GM12878 (cell line): ENCODE results near the gene RAP1GAP2. TPM values are rescaled to one million over a fixed set of nuclear protein-coding genes. Genes with fewer than 3 reads are reported as not detected.

ENCODE experiments used
- ATAC-seq: fragments of 200-7000 bp; cut with Tn5 transposase; 3 replicates; pipeline ENCODE4 v1.9.1; 2020; ENCODE audit warnings: mild to moderate bottlenecking, moderate library complexity
- BruUV-seq: library from RNA; stranded (reverse); fragments of 400-500 nt; replicated peaks from 2 replicates; lab custom pipeline; 2021; lab: Mats Ljungman, UMichigan
- CTCF ChIA-PET: fragments of 300-600 bp; sonication (Branson Sonifier 250); formaldehyde crosslinking; extraction: SDS; loops from one replicate; lab custom pipeline; 2021; ENCODE audit warnings: inconsistent platforms; lab: Yijun Ruan, JAX
- POLR2A ChIA-PET: fragments of 350-600 bp; formaldehyde crosslinking; extraction: SDS; loops from one replicate; lab custom pipeline; 2021; ENCODE audit warnings: inconsistent platforms; lab: Charles Lee
- RAD21 ChIA-PET: fragments of 300-600 bp; sonication (Branson Sonifier 250); formaldehyde crosslinking; loops from one replicate; lab custom pipeline; 2023; ENCODE audit warnings: antibody characterized with exemption; ENCODE audit not compliant: unreplicated experiment; lab: Charles Lee
- SMC1A ChIA-PET: fragments of 300-600 bp; sonication (Branson Sonifier 250); formaldehyde crosslinking; loops from one replicate; lab custom pipeline; 2023; ENCODE audit not compliant: unreplicated experiment, uncharacterized antibody; lab: Charles Lee
- DNase-seq: peaks from one replicate; pipeline ENCODE4 v3.0.0-alpha.2; 2011; ENCODE audit warnings: low read depth, low spot score
- FAIRE-seq: peaks from 3 replicates; lab custom pipeline; 2011; peaks lifted over from hg19 to GRCh38; lab: Jason Lieb, UNC
- H2AFZ ChIP-seq: 2 replicates; pipeline ENCODE4 v1.6.0; 2011; ENCODE audit warnings: low read depth, low read length, control low read depth; ENCODE audit not compliant: control insufficient read depth
- H3K27ac ChIP-seq: 2 replicates; pipeline ENCODE4 v1.5.1; 2011; ENCODE audit warnings: control low read depth; ENCODE audit not compliant: control insufficient read depth, insufficient read depth
- H3K27me3 ChIP-seq, 2 experiments: replicated peaks in 1 of 2; 2 replicates each; pipeline versions ENCODE4 v1.6.0 to v1.6.1; 2011; ENCODE audit warnings: low read length in 1 of 2; ENCODE audit not compliant: control insufficient read depth in 2 of 2, insufficient read depth in 2 of 2
- H3K36me3 ChIP-seq, 2 experiments: 2 replicates each; pipeline ENCODE4 v1.5.1; 2011; ENCODE audit warnings: low read length in 1 of 2; ENCODE audit not compliant: control insufficient read depth in 2 of 2, insufficient read depth in 2 of 2
- H3K4me1 ChIP-seq: 2 replicates; pipeline ENCODE4 v1.6.1; 2011; ENCODE audit warnings: mild to moderate bottlenecking, low read length, moderate library complexity, mixed read lengths; ENCODE audit not compliant: control insufficient read depth, insufficient read depth
- H3K4me2 ChIP-seq: 2 replicates; pipeline ENCODE4 v1.6.0; 2011; ENCODE audit warnings: control low read depth; ENCODE audit not compliant: control insufficient read depth, insufficient read depth
- H3K4me3 ChIP-seq: fragments of 200-600 bp; sonication (generic); 2 replicates; pipeline ENCODE4 v1.5.1; 2016
- H3K79me2 ChIP-seq: 2 replicates; pipeline ENCODE4 v1.6.0; 2011; ENCODE audit warnings: low read length; ENCODE audit not compliant: control insufficient read depth, insufficient read depth
- H3K9ac ChIP-seq: 2 replicates; pipeline ENCODE4 v1.8.0; 2011; ENCODE audit warnings: low read length, control low read depth, mixed read lengths; ENCODE audit not compliant: control insufficient read depth, insufficient read depth
- H3K9me3 ChIP-seq: replicated peaks from 3 replicates; pipeline ENCODE4 v1.5.1; 2011; ENCODE audit warnings: mild to moderate bottlenecking, low read length; ENCODE audit not compliant: control insufficient read depth, insufficient read depth
- H4K20me1 ChIP-seq: 2 replicates; pipeline ENCODE4 v1.6.0; 2011; ENCODE audit not compliant: control insufficient read depth, insufficient read depth
- BACH1 ChIP-seq: fragments of 450-650 bp; IDR thresholded peaks from 2 replicates; pipeline ENCODE4 v1.6.1; 2017; ENCODE audit warnings: mild to moderate bottlenecking, borderline replicate concordance
- CBFB ChIP-seq: IDR thresholded peaks from 2 replicates; pipeline ENCODE4 v1.6.1; 2016; ENCODE audit warnings: antibody characterized with exemption, low read depth
- IKZF1 ChIP-seq: fragments of 450-650 bp; conservative IDR thresholded peaks from 2 replicates; pipeline ENCODE4 v1.6.1; 2017; ENCODE audit warnings: antibody characterized with exemption, mild to moderate bottlenecking
- NR2C1 ChIP-seq: fragments of 450-650 bp; IDR thresholded peaks from 2 replicates; pipeline ENCODE4 v1.6.1; 2017; ENCODE audit warnings: antibody characterized with exemption, mild to moderate bottlenecking, moderate library complexity
- TCF12 ChIP-seq: IDR thresholded peaks from 2 replicates; pipeline ENCODE4 v1.6.1; 2011; ENCODE audit warnings: low read depth, mild to moderate bottlenecking, low read length
- TCF3 ChIP-seq: IDR thresholded peaks from 2 replicates; pipeline ENCODE4 v1.6.1; 2012; ENCODE audit warnings: low read depth, mild to moderate bottlenecking, low read length, borderline replicate concordance; ENCODE audit not compliant: insufficient read depth
- YY1 ChIP-seq: IDR thresholded peaks from 2 replicates; pipeline ENCODE4 v1.6.1; 2011; ENCODE audit warnings: low read depth, mild to moderate bottlenecking, low read length
- ZNF274 ChIP-seq: IDR thresholded peaks from one replicate; pipeline ENCODE4 v1.8.0; 2011; ENCODE audit not compliant: insufficient read length, insufficient read depth
- ZNF384 ChIP-seq: IDR thresholded peaks from 2 replicates; pipeline ENCODE4 v1.6.1; 2012; ENCODE audit warnings: low read depth, mild to moderate bottlenecking, low read length, improper control_type of control experiment, borderline replicate concordance
- WGBS: methylation state at CpG from one replicate; pipeline ENCODE4 v1.1.6; 2016; ENCODE audit warnings: low lambda C conversion rate; ENCODE audit not compliant: insufficient replicate concordance, insufficient coverage; ENCODE audit errors: missing lambda C conversion rate; 5-methylcytosine and 5-hydroxymethylcytosine counted together
- in situ Hi-C: fragments of 300-500 bp; cut with MboI; formaldehyde crosslinking; loops from 9 replicates; pipeline ENCODE4 v1.14.3; 2018; ENCODE audit warnings: mixed read lengths
- intact Hi-C: fragments of 100-400 bp; cut with micrococcal nuclease; formaldehyde crosslinking; loops from one replicate; pipeline ENCODE4 v1.14.2; 2022; ENCODE audit not compliant: unreplicated experiment
- polyA plus RNA-seq, 11 experiments: library from polyadenylated mRNA; depleted of rRNA in 4 of 11; unstranded in 6 of 11; stranded (reverse) in 5 of 11; fragments of >200 nt; fragmentation: Nextera tagmentation in 4 of 11; fragmentation: Illumina TruSeq in 1 of 11; extraction: Ambion mirVana in 4 of 11; extraction: Trizol in 1 of 11; gene quantifications; 1 replicate in 1 of 11; 2 replicates in 10 of 11; pipeline versions ENCODE4 v1.2.1 to v1.2.3, GENCODE V29; 2011 to 2016; ENCODE audit warnings: inconsistent platforms in 2 of 11, missing spikeins in 2 of 11, low read depth in 1 of 11
- total RNA-seq, 4 experiments: library from RNA; depleted of rRNA in 3 of 4; stranded (reverse); fragments of >200 nt in 3 of 4; fragmentation: Illumina TruSeq in 1 of 4; extraction: Trizol in 1 of 4; gene quantifications; 2 replicates each; pipeline versions ENCODE4 v1.2.1 to v1.2.3, GENCODE V29; 2013 to 2021
- TF ChIP-seq, protein P1 (sequence below): fragments of 450-650 bp; IDR thresholded peaks from 2 replicates; pipeline ENCODE4 v1.6.1; 2017; ENCODE audit warnings: mild to moderate bottlenecking, moderate library complexity
- TF ChIP-seq, protein P2 (sequence below): fragments of 450-650 bp; IDR thresholded peaks from 2 replicates; pipeline ENCODE4 v1.6.1; 2017; ENCODE audit warnings: mild to moderate bottlenecking, low read depth, inconsistent platforms; ENCODE audit not compliant: poor library complexity, severe bottlenecking
- TF ChIP-seq, protein P3 (sequence below), 3 experiments: IDR thresholded peaks in 2 of 3; conservative IDR thresholded peaks in 1 of 3; 2 replicates each; pipeline ENCODE4 v1.5.1; 2011; ENCODE audit warnings: low read depth in 3 of 3, low read length in 3 of 3, mild to moderate bottlenecking in 3 of 3, control low read depth in 2 of 3, moderate library complexity in 2 of 3, inconsistent platforms in 1 of 3, mixed read lengths in 1 of 3; ENCODE audit not compliant: control insufficient read depth in 2 of 3, insufficient read depth in 1 of 3; ENCODE audit errors: extremely low read depth in 1 of 3

RAP1GAP2 gene
- total and polyA plus RNA-seq, 10 of the 15 experiments (the other 5 are each of a cell fraction or from before 2014, with no cell fraction given): 0.03 to 0.95 (median 0.49) TPM; not detected in 2

DNA sequence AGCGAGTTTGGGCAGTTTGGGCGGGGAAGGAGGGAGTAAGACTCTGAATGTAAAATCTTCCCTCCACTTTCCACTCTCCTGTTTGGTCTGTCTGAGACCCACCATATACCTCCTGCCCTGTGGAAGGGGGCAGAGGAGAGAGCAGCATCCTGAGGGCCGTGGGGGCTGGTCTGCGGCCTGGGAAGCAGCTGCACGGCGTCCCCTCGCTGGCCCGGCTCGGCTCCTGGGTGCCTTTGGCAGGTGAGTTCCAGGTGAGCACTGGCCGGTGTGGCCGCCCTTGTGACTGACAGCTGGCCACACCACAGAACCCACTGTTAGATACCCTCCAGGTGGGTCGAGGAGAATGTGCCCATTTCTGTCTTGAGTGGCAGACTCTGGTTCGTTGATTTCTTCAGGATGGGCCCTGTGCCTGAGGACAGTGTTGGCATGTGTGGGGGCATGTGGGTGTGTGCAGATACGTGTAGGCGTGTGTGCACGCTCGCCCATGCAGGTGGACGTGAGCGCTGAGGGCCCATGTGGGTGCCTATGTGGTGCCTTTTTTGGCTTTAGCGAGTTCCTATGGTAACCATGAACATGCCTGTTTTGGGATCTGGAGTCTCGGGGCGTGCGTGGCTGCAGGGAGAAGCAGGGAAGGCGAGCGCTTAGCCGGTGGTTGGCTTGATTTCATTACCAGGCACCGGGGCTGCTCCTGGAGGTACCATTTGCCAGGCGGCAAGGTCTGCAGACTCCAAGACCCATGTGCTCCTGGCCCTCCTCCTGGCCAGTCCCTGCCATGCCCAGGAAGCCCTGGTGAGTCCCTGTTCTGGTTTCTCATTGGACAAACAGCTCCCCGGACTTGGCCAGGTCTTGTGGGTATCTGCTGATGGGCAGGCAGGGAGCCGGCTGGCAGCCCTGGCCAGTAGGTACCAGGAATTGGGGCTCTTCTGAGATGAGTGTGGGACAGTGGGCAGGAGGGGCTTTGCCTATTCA is 12.4 kb downstream of the RAP1GAP2 start:
- Histone ChIP-seq H3K9ac (no peak overlapping the region), H3K27me3 (no peaks in the 10 kb centered on the region), H4K20me1 (no peaks in the 10 kb centered on the region), H3K36me3 (no peaks in the 10 kb centered on the region), H3K4me1 (no peaks in the 10 kb centered on the region), H2AFZ (no peak overlapping the region), H3K4me3 (no peak overlapping the region), H3K4me2 (no peak overlapping the region), H3K79me2 (no peaks in the 10 kb centered on the region), H3K9me3 (no peaks in the 10 kb centered on the region), H3K27ac (no peak overlapping the region)
- no TSS peak for BruUV-seq
- FAIRE-seq (no peak), ATAC-seq (no peak), DNase-seq (no peak)
- ChIA-PET SMC1A (no interaction called here), RAD21 (no interaction called here), CTCF (no interaction called here), POLR2A (no interaction called here)
- TF ChIP-seq, protein P1, sequence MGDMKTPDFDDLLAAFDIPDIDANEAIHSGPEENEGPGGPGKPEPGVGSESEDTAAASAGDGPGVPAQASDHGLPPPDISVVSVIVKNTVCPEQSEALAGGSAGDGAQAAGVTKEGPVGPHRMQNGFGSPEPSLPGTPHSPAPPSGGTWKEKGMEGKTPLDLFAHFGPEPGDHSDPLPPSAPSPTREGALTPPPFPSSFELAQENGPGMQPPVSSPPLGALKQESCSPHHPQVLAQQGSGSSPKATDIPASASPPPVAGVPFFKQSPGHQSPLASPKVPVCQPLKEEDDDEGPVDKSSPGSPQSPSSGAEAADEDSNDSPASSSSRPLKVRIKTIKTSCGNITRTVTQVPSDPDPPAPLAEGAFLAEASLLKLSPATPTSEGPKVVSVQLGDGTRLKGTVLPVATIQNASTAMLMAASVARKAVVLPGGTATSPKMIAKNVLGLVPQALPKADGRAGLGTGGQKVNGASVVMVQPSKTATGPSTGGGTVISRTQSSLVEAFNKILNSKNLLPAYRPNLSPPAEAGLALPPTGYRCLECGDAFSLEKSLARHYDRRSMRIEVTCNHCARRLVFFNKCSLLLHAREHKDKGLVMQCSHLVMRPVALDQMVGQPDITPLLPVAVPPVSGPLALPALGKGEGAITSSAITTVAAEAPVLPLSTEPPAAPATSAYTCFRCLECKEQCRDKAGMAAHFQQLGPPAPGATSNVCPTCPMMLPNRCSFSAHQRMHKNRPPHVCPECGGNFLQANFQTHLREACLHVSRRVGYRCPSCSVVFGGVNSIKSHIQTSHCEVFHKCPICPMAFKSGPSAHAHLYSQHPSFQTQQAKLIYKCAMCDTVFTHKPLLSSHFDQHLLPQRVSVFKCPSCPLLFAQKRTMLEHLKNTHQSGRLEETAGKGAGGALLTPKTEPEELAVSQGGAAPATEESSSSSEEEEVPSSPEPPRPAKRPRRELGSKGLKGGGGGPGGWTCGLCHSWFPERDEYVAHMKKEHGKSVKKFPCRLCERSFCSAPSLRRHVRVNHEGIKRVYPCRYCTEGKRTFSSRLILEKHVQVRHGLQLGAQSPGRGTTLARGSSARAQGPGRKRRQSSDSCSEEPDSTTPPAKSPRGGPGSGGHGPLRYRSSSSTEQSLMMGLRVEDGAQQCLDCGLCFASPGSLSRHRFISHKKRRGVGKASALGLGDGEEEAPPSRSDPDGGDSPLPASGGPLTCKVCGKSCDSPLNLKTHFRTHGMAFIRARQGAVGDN: no peak
- TF ChIP-seq, protein P2, sequence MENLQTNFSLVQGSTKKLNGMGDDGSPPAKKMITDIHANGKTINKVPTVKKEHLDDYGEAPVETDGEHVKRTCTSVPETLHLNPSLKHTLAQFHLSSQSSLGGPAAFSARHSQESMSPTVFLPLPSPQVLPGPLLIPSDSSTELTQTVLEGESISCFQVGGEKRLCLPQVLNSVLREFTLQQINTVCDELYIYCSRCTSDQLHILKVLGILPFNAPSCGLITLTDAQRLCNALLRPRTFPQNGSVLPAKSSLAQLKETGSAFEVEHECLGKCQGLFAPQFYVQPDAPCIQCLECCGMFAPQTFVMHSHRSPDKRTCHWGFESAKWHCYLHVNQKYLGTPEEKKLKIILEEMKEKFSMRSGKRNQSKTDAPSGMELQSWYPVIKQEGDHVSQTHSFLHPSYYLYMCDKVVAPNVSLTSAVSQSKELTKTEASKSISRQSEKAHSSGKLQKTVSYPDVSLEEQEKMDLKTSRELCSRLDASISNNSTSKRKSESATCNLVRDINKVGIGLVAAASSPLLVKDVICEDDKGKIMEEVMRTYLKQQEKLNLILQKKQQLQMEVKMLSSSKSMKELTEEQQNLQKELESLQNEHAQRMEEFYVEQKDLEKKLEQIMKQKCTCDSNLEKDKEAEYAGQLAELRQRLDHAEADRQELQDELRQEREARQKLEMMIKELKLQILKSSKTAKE: no peak
- TF ChIP-seq IKZF1 (no peak), TCF3 (no peak), NR2C1 (no peak), ZNF384 (no peak), BACH1 (no peak), YY1 (no peak), TCF12 (no peak), CBFB (no peak), ZNF274 (no peak)
- TF ChIP-seq, protein P3, sequence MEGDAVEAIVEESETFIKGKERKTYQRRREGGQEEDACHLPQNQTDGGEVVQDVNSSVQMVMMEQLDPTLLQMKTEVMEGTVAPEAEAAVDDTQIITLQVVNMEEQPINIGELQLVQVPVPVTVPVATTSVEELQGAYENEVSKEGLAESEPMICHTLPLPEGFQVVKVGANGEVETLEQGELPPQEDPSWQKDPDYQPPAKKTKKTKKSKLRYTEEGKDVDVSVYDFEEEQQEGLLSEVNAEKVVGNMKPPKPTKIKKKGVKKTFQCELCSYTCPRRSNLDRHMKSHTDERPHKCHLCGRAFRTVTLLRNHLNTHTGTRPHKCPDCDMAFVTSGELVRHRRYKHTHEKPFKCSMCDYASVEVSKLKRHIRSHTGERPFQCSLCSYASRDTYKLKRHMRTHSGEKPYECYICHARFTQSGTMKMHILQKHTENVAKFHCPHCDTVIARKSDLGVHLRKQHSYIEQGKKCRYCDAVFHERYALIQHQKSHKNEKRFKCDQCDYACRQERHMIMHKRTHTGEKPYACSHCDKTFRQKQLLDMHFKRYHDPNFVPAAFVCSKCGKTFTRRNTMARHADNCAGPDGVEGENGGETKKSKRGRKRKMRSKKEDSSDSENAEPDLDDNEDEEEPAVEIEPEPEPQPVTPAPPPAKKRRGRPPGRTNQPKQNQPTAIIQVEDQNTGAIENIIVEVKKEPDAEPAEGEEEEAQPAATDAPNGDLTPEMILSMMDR (IDR thresholded peaks at IDR 0.05 in 2 of 3, conservative IDR thresholded peaks at IDR 0.05 in 1 of 3; ENCODE audit: control insufficient read depth in 2 of 3, extremely low read depth in 1 of 3, insufficient read depth in 1 of 3, low read depth in 3 of 3, low read length in 3 of 3): no peak
- intact Hi-C loops (no loop called here), in situ Hi-C loops (no loop called here)
- WGBS: 39% methylated on average over 29 of the region's 30 CpGs
